ENCODE data around the gene GREB1L.

- TF ChIP-seq CTCF (IDR thresholded peaks at IDR 0.05) (no peak), POLR2A (IDR thresholded peaks at IDR 0.05) (no peak)
Observed at GRCh38 chr18:21218862-21219261, 23.2 kb upstream of the GREB1L start.

All from adrenal gland (tissue), 5 donors.